Sciatic nerve (tissue), 2 donors: ENCODE data around the gene EBF4. TPM values are rescaled to one million over a fixed set of nuclear protein-coding genes. Genes with fewer than 3 reads are reported as not detected.

Experiments
- ATAC-seq: fragments of 200-7000 bp; cut with Tn5 transposase; one replicate; pipeline ENCODE4 v1.9.1; 2020; ENCODE audit warnings: mild to moderate bottlenecking, moderate library complexity
- DNase-seq: peaks from one replicate; pipeline ENCODE4 v3.0.0-alpha.2; 2020; ENCODE audit warnings: low spot score
- intact Hi-C: fragments of 100-400 bp; cut with DNase I; formaldehyde crosslinking; loops from one replicate; pipeline ENCODE4 v1.14.2; 2022
- total RNA-seq: library from RNA; stranded (reverse); fragmentation: NEBNext Ultra II Directional; extraction: Animal tissue kit (Norgen Biotek cat#: 25700); gene quantifications from one replicate; pipeline ENCODE4 v1.2.1, GENCODE V29; 2021
- donor health status: DM: no; HTN: no; CAD: no.
- donor health status: DM: no; HTN: no; CAD: no.

Gene EBF4
- total RNA-seq: 15.3 TPM

- intact Hi-C loops: no loop called here
- DNase-seq: peak; percentile 67
These were observed at the start of gene EBF4 for GRCh38 chr20:2692036-2692885. Gene EBF4, plus strand, starts transcription at chr20:2692780. Its CDS starts 866 bp downstream, at chr20:2693646.

GRCh38 chr20:2643708-2644107 is 48.9 kb upstream of the EBF4 start:
- ATAC-seq: no peak
- DNase-seq: no peak

More at GRCh38 chr20:2692036-2692885, at the start of gene EBF4:
- ATAC-seq: peak; percentile 69

GRCh38 chr20:2651772-2652723 is 40.5 kb upstream of the EBF4 start, which contains the start of gene NOP56:
Gene NOP56, plus strand, starts transcription at chr20:2652632. Its CDS starts 29 bp downstream, at chr20:2652661.
- peak; percentile 97 for ATAC-seq
- DNase-seq: peak; percentile 94
- intact Hi-C loops: loop anchor here (10.0 kb wide), 1 partner anchor 127 kb away; no protein-coding TSS in a partner anchor

More at GRCh38 chr20:2643708-2644107, 48.9 kb upstream of the EBF4 start:
- intact Hi-C loops: no loop called here

- DNase-seq: no peak
- intact Hi-C loops: loop anchor here (10.0 kb wide), 1 partner anchor 128 kb away; no protein-coding TSS in a partner anchor
- peak; percentile 62 for ATAC-seq
These were observed 39.6 kb upstream of the EBF4 start for GRCh38 chr20:2652724-2653555.

GRCh38 chr20:2653556-2654383 is 38.8 kb upstream of the EBF4 start:
- ATAC-seq: no peak
- no peak for DNase-seq
- intact Hi-C loops: loop anchor here (10.0 kb wide), 1 partner anchor 129 kb away; no protein-coding TSS in a partner anchor

- ATAC-seq (no peak), DNase-seq (no peak)
- intact Hi-C loops: loop anchor here (10.0 kb wide), 1 partner anchor 130 kb away; no protein-coding TSS in a partner anchor
These were observed 38.2 kb upstream of the EBF4 start for GRCh38 chr20:2654384-2654822.

- no peak for ATAC-seq
- no peak for DNase-seq
- intact Hi-C loops: loop anchor here (10.0 kb wide), 1 partner anchor 130 kb away; no protein-coding TSS in a partner anchor
These were observed 37.7 kb upstream of the EBF4 start for GRCh38 chr20:2654831-2655230.

GRCh38 chr20:2655331-2656116 is 37.1 kb upstream of the EBF4 start:
- intact Hi-C loops: loop anchor here (10.0 kb wide), 1 partner anchor 131 kb away; no protein-coding TSS in a partner anchor
- ATAC-seq (no peak), DNase-seq (no peak)

GRCh38 chr20:2656471-2657117 is 36.0 kb upstream of the EBF4 start:
- intact Hi-C loops: loop anchor here (10.0 kb wide), 1 partner anchor 132 kb away; no protein-coding TSS in a partner anchor

GRCh38 chr20:2657241-2657640 is 35.3 kb upstream of the EBF4 start:
- intact Hi-C loops: loop anchor here (10.0 kb wide), 1 partner anchor 132 kb away; no protein-coding TSS in a partner anchor
- no peak for DNase-seq
- ATAC-seq: no peak

More at GRCh38 chr20:2656471-2657117, 36.0 kb upstream of the EBF4 start:
- no peak for DNase-seq
- ATAC-seq: no peak

GRCh38 chr20:2657674-2658073 is 34.9 kb upstream of the EBF4 start:
- no peak for ATAC-seq
- intact Hi-C loops: loop anchor here (10.0 kb wide), 1 partner anchor 133 kb away; no protein-coding TSS in a partner anchor
- no peak for DNase-seq

- intact Hi-C loops: loop anchor here (10.0 kb wide), 1 partner anchor 134 kb away; no protein-coding TSS in a partner anchor
- DNase-seq (no peak), ATAC-seq (no peak)
These were observed 33.9 kb upstream of the EBF4 start for GRCh38 chr20:2658414-2659354.

- ATAC-seq: no peak
- intact Hi-C loops: loop anchor here (10.0 kb wide), 1 partner anchor 135 kb away; no protein-coding TSS in a partner anchor
- no peak for DNase-seq
These were observed 33.0 kb upstream of the EBF4 start for GRCh38 chr20:2659547-2659946.

- intact Hi-C loops: no loop called here
- DNase-seq (no peak), ATAC-seq (no peak)
These were observed 29.2 kb upstream of the EBF4 start for GRCh38 chr20:2663364-2663886.
